Suppressor macrophage treated with lipopolysaccharide for 1 hour (primary cell): Measurements from ENCODE around the gene CSTF1.

Experiments
- DNase-seq, 3 donors: peaks; one replicate each; pipeline ENCODE4 v3.0.0-alpha.2; 2020 to 2022

The CSTF1 gene

DNA sequence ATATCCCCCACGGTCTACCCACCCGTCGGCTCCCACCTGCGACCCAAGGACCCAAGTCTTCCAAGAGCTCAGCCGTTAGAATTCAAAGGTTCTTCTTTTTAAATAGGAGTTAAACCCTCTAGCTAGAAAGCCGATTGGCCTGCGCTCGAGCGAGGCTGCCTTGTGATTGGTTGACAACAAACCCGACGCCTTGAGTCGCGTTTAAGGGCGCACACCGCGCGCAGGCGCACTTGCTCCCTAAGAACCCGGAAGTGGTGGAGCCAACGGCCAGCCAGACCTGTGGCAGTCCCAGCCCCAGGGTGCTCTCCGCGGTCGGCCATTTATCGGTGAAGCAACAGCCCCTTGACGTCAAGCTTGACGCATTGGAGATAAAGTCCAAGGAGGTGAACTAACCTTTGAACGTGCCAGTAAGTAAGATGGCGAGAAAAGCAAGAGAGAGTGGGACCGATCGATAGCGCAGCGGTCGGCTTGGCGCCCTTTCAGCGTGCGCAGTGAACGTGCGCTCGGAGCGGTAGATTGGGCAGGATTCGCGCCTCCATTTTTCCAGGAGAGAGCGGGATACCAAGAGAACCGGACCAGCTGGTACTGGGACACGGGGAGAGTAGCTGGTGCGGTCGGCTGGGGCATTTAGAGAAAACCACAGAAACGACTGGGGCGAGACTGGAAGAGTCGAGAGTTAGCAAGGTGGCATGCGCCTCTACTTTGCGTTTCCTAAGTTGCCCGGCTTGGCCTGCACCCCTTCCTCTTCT, at the start of gene CSTF1, which contains the start of gene AURKA:
TSS of gene CSTF1 (plus strand) at position 514 of the 749 bp plus-strand sequence. CDS start 2,908 bp downstream, outside the sequence.
TSS of gene AURKA (minus strand) at position 84 of the 749 bp plus-strand sequence. CDS start 4,018 bp downstream, outside the sequence.
- peak; percentile 99 to 100 (median 100) for DNase-seq

GRCh38 chr20:56342783-56343182, 49.7 kb upstream of the CSTF1 start:
- no peak for DNase-seq

DNA sequence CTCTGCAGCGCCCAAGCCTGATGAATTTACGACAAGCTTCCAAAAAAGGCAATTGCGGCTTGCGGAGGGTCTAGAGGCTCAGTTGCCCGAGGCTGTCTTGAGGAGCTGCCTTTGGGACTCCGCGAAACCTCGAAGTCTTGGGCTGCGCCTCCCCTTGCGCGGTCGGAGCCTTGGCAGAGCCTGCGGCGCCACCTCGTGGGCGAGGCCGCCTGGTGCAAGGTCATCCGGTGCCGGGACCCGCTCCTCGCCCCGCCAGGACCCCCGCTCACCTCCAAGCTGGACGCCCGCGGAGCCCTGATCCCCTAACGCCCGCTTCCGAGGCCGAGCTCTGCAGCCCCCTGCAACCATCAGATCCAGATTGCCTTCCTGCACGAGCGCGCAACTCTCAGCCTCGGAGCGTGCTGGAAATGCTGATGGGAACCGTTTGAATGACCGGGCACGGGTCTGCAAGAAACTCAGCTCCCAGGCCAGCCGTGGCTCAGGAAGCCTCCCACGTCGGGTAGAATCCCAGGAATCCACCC, 48.5 kb upstream of the CSTF1 start:
- DNase-seq, result peak; percentile 44 to 77 (median 53)

DNA sequence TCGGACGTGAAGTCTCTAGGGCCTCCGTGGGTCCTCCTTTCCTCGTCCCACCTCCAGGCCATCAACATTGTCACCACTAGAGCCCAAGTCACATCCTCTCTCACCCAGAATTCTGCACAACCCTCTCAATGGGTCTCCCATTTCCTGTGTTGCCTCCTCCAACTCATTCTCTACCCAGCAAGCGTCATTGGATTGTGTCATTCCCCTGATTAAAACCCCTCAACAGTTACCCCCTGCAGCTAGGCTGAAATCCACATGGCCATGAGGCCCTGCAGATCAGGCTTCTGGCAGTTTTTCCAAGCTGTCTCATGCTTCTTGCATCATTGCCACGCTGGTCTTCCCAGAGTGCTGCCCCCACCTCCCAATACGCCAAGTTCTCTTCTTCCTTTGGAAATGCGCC, 46.5 kb upstream of the CSTF1 start:
- DNase-seq, result no peak

GRCh38 chr20:56347628-56348304, 44.7 kb upstream of the CSTF1 start:
- no peak for DNase-seq

DNA sequence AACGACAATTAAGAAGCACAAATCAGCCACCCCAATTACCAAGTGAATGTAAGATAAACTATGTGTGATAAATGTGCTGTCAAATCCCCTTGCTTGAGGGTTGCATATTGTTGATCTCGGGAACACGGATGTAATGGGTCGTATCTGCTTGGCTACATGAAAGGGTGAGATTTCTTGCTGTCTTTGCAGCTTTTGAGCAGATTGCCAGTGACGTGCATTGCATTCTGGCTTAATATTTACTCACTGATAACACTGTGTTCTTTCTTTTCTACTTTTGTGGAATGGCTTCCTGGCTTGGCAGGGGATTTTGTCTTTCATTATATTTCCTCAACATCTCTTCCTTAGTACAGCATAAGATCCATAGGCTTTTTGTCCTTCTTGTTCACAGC, 44.1 kb upstream of the CSTF1 start:
- no peak for DNase-seq

DNA sequence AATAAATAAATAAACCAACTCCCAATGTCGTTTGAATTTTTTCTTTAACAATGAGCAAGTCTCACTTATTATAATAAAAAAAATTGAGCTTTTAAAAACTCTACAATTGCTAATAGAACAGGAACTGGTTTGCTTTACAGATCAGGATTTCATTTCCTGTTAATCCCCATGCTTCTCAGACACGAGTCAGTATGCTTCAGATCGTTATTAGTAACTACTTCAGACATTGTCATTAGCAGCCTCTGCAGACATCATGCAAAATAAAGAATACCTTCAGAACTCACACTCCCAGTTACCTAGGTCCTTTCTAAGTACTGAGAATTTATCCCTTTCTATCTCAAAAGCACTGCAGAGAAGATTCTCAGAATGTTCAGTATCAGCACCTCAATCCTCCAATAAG, 43.7 kb upstream of the CSTF1 start:
- peak in 1 of 3 donors; percentile 51 for DNase-seq

DNA sequence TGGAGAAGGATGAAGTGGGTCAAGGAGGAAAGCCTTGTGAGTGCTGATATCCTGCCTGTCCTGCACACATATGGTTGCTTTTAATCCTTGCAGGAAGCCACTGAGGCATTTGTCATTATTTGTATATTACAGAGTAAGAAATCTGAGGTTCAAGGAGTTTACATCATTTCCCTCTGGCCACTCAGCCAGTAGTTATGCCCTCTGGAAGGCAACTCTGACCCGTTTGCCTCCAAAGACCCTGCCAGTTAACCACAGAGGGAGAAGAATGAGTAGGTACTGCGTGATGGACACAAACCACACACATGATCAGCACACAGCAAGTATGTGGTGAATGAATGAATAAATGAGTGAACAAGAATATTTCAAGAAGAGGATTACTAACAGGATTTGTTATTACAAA, 41.6 kb upstream of the CSTF1 start:
- no peak for DNase-seq

DNA sequence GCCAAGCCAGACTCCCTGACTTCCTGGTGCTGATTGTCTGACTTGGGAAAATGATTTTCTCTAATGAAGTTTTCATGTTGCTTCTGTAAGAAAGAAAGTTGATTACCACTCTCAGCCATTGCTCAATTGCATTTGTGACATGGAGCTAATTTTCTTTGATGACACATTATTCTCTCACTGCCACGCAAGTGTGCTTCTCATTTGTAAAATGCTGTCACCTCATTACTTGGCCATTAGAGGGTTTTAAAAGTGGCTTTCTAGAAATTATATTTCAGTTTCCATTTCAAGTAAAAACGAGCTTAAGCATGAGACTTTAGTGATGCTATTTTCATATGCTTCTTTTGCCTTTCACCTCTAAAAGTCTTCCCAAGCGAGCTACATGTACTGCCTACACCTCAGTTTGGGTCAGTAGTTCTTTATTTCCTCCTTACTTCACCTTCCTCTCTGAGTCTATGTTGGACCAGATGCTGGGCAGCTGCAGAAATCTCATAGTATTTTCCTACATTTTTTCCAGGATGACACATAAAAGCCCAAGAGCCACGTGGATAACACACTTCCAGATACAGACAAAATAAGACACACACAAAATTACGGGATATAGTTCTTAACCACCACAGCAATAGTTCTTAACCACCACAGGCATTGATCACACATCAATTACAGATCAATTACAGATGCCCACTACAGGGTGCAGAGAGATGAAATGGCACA, 39.9 kb upstream of the CSTF1 start:
- DNase-seq, result no peak

DNA sequence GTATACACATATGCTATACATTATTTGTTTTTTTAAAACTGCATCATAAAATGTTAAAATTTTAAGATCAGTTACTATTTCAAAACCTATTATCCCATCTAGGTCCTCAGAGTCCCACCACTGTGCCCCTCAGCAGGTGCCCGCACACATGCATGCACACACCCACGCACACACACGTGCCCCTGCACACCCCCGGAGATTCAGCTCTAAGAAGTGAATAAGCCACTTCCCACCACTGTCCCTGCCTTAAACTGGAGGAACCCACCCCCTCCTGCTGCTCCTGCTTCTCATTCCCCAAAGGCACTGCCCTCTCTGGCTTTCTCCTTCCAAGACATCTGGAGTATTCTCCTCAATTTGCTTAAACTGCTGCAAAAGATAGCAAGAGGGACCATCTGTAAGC, 39.1 kb upstream of the CSTF1 start:
- DNase-seq, result no peak

DNA sequence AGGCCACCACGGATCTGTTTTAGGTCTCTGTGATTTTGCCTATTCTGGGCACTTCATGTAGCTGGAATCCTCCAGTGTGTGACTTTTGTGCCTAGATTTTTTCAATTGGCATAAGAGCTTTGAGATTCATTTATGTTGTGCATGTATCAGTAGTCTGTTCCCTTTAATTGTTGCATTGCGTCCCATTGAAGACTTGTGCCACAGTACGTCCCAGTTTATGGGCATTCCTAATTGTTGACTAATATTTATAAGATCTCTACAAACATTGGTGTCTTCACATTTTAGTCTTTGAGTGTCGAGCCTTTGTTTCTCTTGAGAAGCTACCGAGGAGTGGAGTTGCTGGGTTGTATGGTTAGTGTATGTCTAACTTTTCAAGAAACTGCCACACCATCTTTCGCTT, 34.4 kb upstream of the CSTF1 start:
- no peak for DNase-seq

GRCh38 chr20:56358600-56359211, 33.7 kb upstream of the CSTF1 start, which contains the start of gene FAM210B:
FAM210B (plus strand) TSS chr20:56358974; CDS start chr20:56359006, 32 bp downstream.
- peak; percentile 93 to 97 (median 96) for DNase-seq

DNA sequence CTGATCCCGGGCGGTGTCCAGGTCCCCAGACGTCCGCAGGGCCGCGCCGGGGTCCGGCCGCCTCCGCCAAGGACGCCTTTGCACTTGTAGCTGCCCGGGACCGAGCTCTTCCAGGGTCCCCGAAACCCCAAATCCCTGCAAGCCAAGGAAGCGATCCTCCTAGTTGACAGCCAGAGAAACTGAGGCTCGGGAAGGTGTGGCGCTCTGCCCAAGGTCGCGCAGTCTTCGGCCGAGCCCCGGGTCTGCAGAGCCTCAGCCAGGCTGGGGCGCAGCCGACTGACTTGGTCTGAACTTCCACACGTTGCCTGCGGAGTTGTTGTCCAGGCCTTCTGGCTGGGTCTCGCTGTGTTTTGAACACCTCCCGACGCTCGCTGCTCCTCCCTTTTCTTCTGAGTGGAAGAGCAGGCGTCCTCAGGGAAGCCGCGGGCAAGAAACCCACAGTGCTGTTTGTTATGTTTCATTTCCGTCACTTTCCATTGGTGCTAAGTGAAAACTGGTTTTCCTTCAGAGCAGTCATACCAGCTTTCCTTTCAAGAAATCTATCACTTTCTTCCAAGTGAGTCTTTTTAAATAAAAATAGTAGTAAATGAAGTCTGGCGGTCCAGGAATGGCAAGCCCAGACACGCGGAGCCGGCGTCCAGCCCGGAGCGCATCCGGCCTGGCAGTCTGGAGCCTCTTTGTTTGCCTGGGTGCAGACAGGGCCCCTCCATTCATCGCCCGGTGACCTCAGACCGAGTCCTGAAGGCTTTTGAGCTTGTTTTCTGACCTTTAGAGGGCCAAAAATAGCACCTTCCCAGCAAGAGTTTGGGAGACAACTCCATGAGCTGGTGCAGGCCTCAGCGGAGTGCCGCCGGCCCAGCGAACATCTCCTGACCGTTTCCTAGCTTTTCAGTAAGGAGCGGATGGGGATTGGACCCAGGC, 33.0 kb upstream of the CSTF1 start:
- peak; percentile 35 to 55 (median 48) for DNase-seq

DNA sequence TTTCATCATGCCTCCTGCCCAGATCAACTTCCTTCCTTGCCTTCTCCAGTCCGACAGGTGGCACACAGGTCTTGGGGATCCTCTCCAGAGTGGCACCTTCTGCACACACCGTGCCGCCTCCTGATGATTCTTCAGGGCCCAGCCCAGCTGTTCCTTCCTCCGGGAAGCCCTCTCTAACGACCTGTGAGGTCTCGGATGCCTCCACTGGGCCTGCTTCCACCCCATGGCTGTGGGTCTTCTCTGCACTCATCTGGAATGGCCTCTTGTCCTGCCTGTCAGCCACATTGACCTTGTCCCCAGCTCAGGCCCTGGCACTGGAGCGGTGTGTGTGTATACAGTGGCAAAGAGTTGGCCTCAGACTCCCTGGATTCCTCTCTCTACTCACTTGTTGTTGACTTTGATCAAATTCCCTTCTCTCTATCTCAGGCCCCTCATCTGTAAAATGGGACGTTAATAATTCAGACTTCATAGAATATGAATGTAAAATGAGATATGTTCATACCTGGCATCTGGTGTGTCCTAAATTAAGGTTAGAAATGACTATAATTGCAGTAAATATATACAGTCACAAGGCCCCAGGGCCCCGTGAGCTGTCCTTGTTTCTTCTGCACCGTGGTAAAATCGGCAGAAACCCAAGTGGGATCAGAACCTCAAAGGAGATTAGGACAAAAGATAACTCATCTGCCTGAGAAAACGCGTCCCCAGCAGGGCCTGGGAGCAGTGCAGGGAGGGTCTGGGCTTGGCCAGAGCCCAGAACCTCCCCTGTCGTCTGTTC, 32.1 kb upstream of the CSTF1 start:
- DNase-seq, result no peak

GRCh38 chr20:56360908-56361205, 31.6 kb upstream of the CSTF1 start:
- no peak for DNase-seq

DNA sequence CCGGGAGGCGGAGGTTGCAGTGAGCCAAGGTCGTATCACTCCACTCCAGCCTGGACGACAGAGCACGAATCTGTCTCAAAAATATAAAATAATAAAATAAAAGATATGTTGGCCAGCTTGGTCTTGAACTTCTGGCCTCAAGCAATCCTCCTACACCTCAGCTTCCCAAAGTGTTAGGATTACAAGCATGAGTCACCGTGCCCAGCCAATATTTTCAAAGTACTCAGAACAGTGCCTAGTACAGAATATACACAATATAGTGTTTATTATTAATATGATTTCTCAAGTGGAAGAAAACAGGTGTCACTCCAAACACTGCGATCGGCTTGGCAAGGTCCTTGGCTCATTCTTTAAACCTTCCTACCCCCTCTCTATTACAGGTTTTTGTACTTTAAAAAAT, 30.5 kb upstream of the CSTF1 start:
- DNase-seq, result no peak

DNA sequence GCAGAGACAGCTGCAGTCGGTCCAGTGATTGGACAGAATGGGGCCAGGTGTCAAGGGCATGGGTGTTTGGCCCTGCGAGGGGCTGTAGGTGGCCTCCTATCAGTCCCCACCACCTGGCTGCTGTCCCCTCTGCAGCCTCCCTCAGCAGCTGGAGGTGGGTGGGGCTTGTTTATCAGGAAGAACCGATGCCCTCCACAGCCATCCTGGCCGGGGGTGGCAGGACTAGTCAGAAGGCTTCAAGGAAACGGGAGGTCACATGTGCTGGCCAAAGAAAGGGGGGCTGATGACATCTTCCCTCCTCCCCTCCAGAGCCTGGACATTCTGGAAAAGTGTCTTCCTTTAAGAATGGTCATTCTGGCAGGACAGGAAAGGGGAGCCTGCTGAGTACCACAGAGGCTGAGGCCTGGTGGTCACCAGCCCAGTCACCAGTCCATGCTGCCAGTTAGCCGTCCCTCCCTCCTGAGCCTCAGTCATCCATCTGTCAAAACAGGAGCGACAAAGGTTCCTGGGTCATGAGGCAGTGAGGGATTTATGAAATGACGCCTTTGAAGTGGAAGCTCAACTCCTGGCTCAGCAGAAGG, 29.5 kb upstream of the CSTF1 start:
- peak; percentile 22 to 58 (median 25) for DNase-seq

DNA sequence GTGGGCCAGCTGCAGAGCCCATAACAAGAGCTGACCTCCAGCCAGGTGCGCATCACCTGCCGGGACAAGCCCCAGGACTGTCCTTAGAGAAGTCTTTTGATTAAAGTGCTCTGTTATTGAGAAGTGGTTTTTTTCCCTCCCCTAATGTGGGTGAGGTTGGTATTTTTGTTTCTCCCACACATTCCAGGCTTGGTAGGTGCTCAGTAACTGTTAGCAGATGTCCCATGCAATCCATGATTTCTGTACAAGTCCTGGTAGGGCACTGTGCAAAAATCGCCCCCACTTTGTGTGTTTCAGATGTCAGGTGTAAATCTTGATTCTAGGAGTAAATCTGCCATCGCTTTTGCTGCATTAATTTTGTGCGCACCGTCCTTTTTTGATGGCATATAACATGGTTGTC, 29.0 kb upstream of the CSTF1 start:
- DNase-seq, result no peak

GRCh38 chr20:56368351-56369134, 23.9 kb upstream of the CSTF1 start:
- no peak for DNase-seq

GRCh38 chr20:56369179-56369578, 23.3 kb upstream of the CSTF1 start:
- no peak for DNase-seq
